ENCODE results near the gene RAB27B. TPM values are rescaled to one million over a fixed set of nuclear protein-coding genes. Genes with fewer than 3 reads are reported as not detected.

The RAB27B gene
- total RNA-seq, 1 experiment from 2014 or later: 0.87 TPM

- Mint-ChIP-seq H3K9me3 (peaks cover 3% of the 10 kb centered on the region), H3K27ac (no peak overlapping the region), H3K27me3 (ENCODE audit: low read depth) (no peaks in the 10 kb centered on the region), H3K4me3 (no peak overlapping the region), H3K36me3 (no peaks in the 10 kb centered on the region), H3K4me1 (peaks cover 10% of the 10 kb centered on the region)
- POLR2A ChIA-PET: interaction anchor here (0.5 kb wide), 1 partner anchor 1269 kb away, joined by 5 read pairs; no protein-coding TSS in a partner anchor
- DNase-seq (ENCODE audit: low spot score) (no peak), ATAC-seq (no peak)
- TF ChIP-seq ESRRA (CRISPR knock-in tag; IDR thresholded peaks at IDR 0.05; ENCODE audit: borderline replicate concordance) (no peak), HMGA2 (CRISPR knock-in tag; IDR thresholded peaks at IDR 0.05) (no peak), FOXJ3 (CRISPR knock-in tag; IDR thresholded peaks at IDR 0.05; ENCODE audit: borderline replicate concordance) (no peak), RELA (CRISPR knock-in tag; IDR thresholded peaks at IDR 0.05; ENCODE audit: borderline replicate concordance) (no peak), ZNF423 (CRISPR knock-in tag; IDR thresholded peaks at IDR 0.05) (no peak), SMAD3 (CRISPR knock-in tag; IDR thresholded peaks at IDR 0.05; ENCODE audit: borderline replicate concordance) (no peak), ZNF138 (CRISPR knock-in tag; conservative IDR thresholded peaks at IDR 0.05) (no peak), FOXP1 (CRISPR knock-in tag; IDR thresholded peaks at IDR 0.05; ENCODE audit: borderline replicate concordance) (no peak), CBFB (CRISPR knock-in tag; IDR thresholded peaks at IDR 0.05; ENCODE audit: low read depth) (no peak)
- TF ChIP-seq, protein P1, sequence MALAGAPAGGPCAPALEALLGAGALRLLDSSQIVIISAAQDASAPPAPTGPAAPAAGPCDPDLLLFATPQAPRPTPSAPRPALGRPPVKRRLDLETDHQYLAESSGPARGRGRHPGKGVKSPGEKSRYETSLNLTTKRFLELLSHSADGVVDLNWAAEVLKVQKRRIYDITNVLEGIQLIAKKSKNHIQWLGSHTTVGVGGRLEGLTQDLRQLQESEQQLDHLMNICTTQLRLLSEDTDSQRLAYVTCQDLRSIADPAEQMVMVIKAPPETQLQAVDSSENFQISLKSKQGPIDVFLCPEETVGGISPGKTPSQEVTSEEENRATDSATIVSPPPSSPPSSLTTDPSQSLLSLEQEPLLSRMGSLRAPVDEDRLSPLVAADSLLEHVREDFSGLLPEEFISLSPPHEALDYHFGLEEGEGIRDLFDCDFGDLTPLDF (CRISPR knock-in tag; IDR thresholded peaks at IDR 0.05): no peak
- TF ChIP-seq, protein P2, sequence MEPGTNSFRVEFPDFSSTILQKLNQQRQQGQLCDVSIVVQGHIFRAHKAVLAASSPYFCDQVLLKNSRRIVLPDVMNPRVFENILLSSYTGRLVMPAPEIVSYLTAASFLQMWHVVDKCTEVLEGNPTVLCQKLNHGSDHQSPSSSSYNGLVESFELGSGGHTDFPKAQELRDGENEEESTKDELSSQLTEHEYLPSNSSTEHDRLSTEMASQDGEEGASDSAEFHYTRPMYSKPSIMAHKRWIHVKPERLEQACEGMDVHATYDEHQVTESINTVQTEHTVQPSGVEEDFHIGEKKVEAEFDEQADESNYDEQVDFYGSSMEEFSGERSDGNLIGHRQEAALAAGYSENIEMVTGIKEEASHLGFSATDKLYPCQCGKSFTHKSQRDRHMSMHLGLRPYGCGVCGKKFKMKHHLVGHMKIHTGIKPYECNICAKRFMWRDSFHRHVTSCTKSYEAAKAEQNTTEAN (CRISPR knock-in tag; IDR thresholded peaks at IDR 0.05): no peak
- CTCF ChIA-PET: interaction anchor here (1.2 kb wide), 1 partner anchor 10 kb away, joined by 3 read pairs; no protein-coding TSS in a partner anchor
Measured at GRCh38 chr18:54919412-54919811, 91.1 kb downstream of the RAB27B start.

DNA sequence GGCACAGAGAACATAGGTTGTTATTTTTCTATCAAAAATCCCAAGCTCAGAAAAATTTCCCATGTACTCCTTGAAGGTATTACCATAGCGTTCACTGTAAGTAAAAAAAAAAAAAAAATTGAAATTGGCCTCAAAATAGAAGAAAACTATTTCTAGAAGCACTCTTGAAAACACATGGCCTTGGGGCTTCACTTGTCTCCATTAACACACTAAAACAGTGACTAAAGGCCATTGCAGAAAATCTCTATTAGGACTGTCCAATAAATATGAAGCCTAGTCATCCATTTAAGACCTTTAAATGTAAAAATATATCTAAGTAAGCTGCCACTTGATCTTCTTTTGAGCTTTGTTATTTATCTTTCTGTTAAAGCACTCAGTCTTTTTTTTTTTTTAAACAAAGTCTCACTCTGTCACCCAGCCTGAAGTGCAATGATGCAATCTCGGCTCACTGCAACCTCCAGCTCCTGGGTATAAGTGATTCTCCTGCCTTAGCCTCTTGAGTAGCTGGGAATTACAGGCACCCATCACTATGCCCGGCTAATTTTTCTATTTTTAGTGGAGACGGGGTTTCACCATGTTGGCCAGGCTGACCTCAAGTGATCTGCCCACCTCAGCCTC lies 95.2 kb downstream of the RAB27B start:
- Mint-ChIP-seq H3K27me3 (ENCODE audit: low read depth) (no peaks in the 10 kb centered on the region), H3K4me1 (peaks cover 10% of the 10 kb centered on the region), H3K27ac (no peak overlapping the region), H3K9me3 (peaks cover 3% of the 10 kb centered on the region), H3K36me3 (no peaks in the 10 kb centered on the region), H3K4me3 (no peak overlapping the region)
- ChIA-PET POLR2A (interaction anchor here (0.7 kb wide), 1 partner anchor 16 kb away, joined by 3 read pairs; no protein-coding TSS in a partner anchor), CTCF (no interaction called here)
- DNase-seq (ENCODE audit: low spot score) (no peak), ATAC-seq (no peak)
- TF ChIP-seq SP1 (CRISPR knock-in tag; conservative IDR thresholded peaks at IDR 0.05): no peak
- TF ChIP-seq PRRX2 (CRISPR knock-in tag; IDR thresholded peaks at IDR 0.05): no peak
- TF ChIP-seq GABPB1 (CRISPR knock-in tag; IDR thresholded peaks at IDR 0.05): peak; percentile 80
- no peak for TF ChIP-seq CREM (CRISPR knock-in tag; IDR thresholded peaks at IDR 0.05)

DNA sequence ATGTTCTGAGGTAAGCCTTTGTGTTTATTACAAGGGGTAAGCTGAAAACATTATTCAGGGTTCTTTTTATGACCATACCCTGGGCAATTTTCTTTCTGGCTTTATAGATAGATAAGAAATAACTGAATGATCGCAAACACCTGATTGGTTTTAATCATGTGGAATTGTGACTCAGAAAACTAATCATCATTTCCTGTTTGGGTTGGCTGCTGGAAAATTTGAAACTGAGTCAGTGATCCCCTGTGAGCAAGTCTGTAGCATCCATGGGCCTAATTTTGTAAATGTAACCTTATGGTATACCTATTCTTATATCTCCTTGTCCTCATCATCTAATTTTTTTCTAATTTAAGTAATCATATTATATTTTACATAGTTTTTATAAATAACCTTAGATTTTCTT lies 96.7 kb downstream of the RAB27B start:
- H3K9me3 Mint-ChIP-seq: peaks cover 3% of the 10 kb centered on the region
- DNase-seq (ENCODE audit: low spot score) (no peak), ATAC-seq (no peak)
- no peak overlapping the region for H3K4me3 Mint-ChIP-seq
- H3K36me3 Mint-ChIP-seq: no peaks in the 10 kb centered on the region
- H3K27me3 Mint-ChIP-seq (ENCODE audit: low read depth): no peaks in the 10 kb centered on the region
- H3K4me1 Mint-ChIP-seq: peaks cover 10% of the 10 kb centered on the region
- ChIA-PET CTCF (no interaction called here), POLR2A (no interaction called here)
- no peak overlapping the region for H3K27ac Mint-ChIP-seq
- TF ChIP-seq ZNF232 (CRISPR knock-in tag; IDR thresholded peaks at IDR 0.05): no peak
- TF ChIP-seq ZMAT4 (CRISPR knock-in tag; IDR thresholded peaks at IDR 0.05): no peak
- no peak for TF ChIP-seq CBFB (CRISPR knock-in tag; IDR thresholded peaks at IDR 0.05; ENCODE audit: low read depth)
- no peak for TF ChIP-seq ZNF671 (CRISPR knock-in tag; IDR thresholded peaks at IDR 0.05)
- no peak for TF ChIP-seq NFATC4 (CRISPR knock-in tag; IDR thresholded peaks at IDR 0.05)
- no peak for TF ChIP-seq MAX (CRISPR knock-in tag; IDR thresholded peaks at IDR 0.05)
- TF ChIP-seq ARID4B (CRISPR knock-in tag; IDR thresholded peaks at IDR 0.05; ENCODE audit: borderline replicate concordance): no peak
- TF ChIP-seq MYBL2 (CRISPR knock-in tag; IDR thresholded peaks at IDR 0.05): no peak
- no peak for TF ChIP-seq JUN (CRISPR knock-in tag; IDR thresholded peaks at IDR 0.05)
- TF ChIP-seq CDX4 (CRISPR knock-in tag; IDR thresholded peaks at IDR 0.05; ENCODE audit: borderline replicate concordance): no peak

All from WTC11 (cell line).